ENCODE data around the gene TFDP3.

DNA sequence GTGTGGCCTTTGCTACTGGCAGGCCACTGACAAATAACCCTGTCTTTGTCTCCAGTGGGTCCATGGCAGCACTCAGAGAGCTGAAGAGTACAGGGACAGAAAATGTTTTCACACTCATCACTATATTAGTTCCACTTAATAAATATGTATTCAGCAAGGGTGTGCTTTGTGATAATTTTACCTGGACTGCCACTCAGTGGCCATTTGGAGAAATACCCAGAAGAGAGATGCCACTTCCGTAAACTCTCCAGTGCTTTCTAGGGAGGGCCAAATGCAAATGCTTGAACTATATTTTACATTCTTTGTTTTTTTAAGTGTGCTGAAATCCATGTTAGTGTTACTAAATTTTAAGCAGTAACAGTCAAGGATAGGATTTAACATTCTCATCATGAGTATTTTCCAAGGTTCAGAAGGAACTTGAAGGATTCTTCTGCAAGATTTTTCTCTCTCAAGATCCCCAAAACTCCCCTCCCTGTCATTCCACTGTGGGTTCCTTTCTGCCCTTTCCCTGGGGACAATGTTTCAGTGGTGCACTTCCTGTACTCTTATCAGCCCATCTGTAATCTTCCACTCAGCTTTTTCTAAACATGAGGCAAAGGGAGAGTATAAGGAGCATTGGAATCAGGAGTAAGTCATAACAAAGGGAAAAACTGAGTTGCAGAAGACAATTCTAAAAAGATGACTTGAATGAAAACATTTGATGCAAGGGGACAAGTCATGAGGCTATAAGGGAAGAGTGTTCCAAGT, 46.0 kb downstream of the TFDP3 start:
- TF ChIP-seq POLR2A (IDR thresholded peaks at IDR 0.05), result no peak
- TF ChIP-seq, protein P1, sequence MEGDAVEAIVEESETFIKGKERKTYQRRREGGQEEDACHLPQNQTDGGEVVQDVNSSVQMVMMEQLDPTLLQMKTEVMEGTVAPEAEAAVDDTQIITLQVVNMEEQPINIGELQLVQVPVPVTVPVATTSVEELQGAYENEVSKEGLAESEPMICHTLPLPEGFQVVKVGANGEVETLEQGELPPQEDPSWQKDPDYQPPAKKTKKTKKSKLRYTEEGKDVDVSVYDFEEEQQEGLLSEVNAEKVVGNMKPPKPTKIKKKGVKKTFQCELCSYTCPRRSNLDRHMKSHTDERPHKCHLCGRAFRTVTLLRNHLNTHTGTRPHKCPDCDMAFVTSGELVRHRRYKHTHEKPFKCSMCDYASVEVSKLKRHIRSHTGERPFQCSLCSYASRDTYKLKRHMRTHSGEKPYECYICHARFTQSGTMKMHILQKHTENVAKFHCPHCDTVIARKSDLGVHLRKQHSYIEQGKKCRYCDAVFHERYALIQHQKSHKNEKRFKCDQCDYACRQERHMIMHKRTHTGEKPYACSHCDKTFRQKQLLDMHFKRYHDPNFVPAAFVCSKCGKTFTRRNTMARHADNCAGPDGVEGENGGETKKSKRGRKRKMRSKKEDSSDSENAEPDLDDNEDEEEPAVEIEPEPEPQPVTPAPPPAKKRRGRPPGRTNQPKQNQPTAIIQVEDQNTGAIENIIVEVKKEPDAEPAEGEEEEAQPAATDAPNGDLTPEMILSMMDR (IDR thresholded peaks at IDR 0.05), result peak in 4 of 6 experiments; percentile 12 to 50 (median 48)

All from Peyer's patch (tissue), 4 donors.